HEK293 (cell line): ENCODE data around the gene SPATA24.
"Not testable (repeated sequence)": the region's sequence is repeated elsewhere in the genome, so short reads cannot be mapped to it uniquely, and the experiment has no call there.

Source experiments
- CTCF ChIA-PET: fragments of 350-600 bp; formaldehyde crosslinking; extraction: SDS; loops from one replicate; lab custom pipeline; 2021; ENCODE audit warnings: antibody characterized with exemption; lab: Yijun Ruan, JAX
- POLR2A ChIA-PET: fragments of 300-600 bp; formaldehyde crosslinking; extraction: SDS; loops from one replicate; lab custom pipeline; 2020; ENCODE audit warnings: antibody characterized with exemption, inconsistent platforms; lab: Yijun Ruan, JAX
- H3K27ac ChIP-seq: fragments of 200-500 bp; sonication (Bioruptor generic); 2 replicates; pipeline ENCODE4 v1.5.1; 2014; ENCODE audit warnings: low read depth, low read length, control low read depth, inconsistent platforms; ENCODE audit errors: extremely low read depth
- H3K36me3 ChIP-seq, 2 experiments: fragments of 200-500 bp in 1 of 2; sonication (Bioruptor generic) in 1 of 2; 1 replicate in 1 of 2; 2 replicates in 1 of 2; pipeline ENCODE4 v1.5.1; 2014 to 2017; ENCODE audit warnings: inconsistent platforms in 2 of 2, low read length in 2 of 2; ENCODE audit not compliant: control insufficient read depth in 2 of 2, insufficient read depth in 1 of 2
- H3K4me1 ChIP-seq: fragments of 200-500 bp; sonication (Bioruptor generic); 2 replicates; pipeline ENCODE4 v1.5.1; 2014; ENCODE audit warnings: mild to moderate bottlenecking, low read length, inconsistent platforms; ENCODE audit not compliant: control insufficient read depth, insufficient read depth
- H3K4me3 ChIP-seq: 2 replicates; pipeline ENCODE4 v1.5.1; 2011; ENCODE audit warnings: low read depth, mild to moderate bottlenecking, control low read depth, low read length, moderate library complexity
- H3K9me3 ChIP-seq: fragments of 200-500 bp; sonication (Bioruptor generic); 2 replicates; pipeline ENCODE4 v1.5.1; 2014; ENCODE audit warnings: low read depth, low read length, inconsistent platforms; ENCODE audit not compliant: control insufficient read depth, insufficient read depth
- ZNF121 ChIP-seq: fragments of 450-650 bp; formaldehyde crosslinking; IDR thresholded peaks from 2 replicates; pipeline ENCODE4 v1.5.1; 2016; ENCODE audit warnings: missing biosample characterization, missing genetic modification characterization

SPATA24 gene

DNA sequence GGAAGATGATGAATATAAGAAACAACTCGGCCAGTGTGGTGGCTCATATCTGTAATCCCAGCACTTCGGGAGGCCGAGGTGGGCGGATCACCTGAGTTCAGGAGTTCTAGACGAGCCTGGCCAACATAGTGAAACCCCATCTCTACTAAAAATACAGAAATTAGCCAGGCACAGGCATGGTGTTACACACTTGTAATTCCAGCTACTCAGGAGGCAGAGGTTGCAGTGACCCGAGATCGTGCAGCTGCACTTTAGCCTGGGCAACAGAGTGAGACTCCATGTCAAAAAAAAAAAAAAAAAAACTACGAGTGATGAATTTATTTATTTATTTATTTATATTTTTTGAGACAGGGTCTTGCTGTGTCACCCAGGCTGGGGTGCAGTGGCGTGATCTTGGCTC, 56.0 kb downstream of the SPATA24 start:
- POLR2A ChIA-PET, result interaction anchor here (0.7 to 1.2 kb wide), 2 partner anchors 10 to 214 kb away, joined by 6 read pairs; no protein-coding TSS in a partner anchor
- H3K27ac ChIP-seq, H3K9me3 ChIP-seq, CTCF ChIA-PET, H3K4me3 ChIP-seq: not testable (repeated sequence)
- peaks cover 19 to 66% of the 10 kb centered on the region in 2 experiments for H3K36me3 ChIP-seq
- TF ChIP-seq ZNF121 (tag by site-specific recombination), result peak; percentile 80
- H3K4me1 ChIP-seq, result peaks cover 11% of the 10 kb centered on the region
